Activated naive CD8-positive, alpha-beta T cell (primary cell): ENCODE data around the gene NFE2L3.

Source experiments
- H3K27ac Mint-ChIP-seq: one replicate; pipeline ENCODE4 v1.8.0; 2021; ENCODE audit warnings: mixed read lengths
- H3K27me3 Mint-ChIP-seq: one replicate; pipeline ENCODE4 v1.8.0; 2021; ENCODE audit warnings: mixed read lengths
- H3K36me3 Mint-ChIP-seq: one replicate; pipeline ENCODE4 v1.8.0; 2021; ENCODE audit warnings: mixed read lengths
- H3K4me1 Mint-ChIP-seq: one replicate; pipeline ENCODE4 v1.8.0; 2021; ENCODE audit warnings: low read depth, mixed read lengths
- H3K4me3 Mint-ChIP-seq: one replicate; pipeline ENCODE4 v1.8.0; 2021; ENCODE audit warnings: mild to moderate bottlenecking, mixed read lengths
- H3K9me3 Mint-ChIP-seq: one replicate; pipeline ENCODE4 v1.8.0; 2021; ENCODE audit warnings: low read depth, mixed read lengths

Gene NFE2L3

GRCh38 chr7:26185131-26185843, 33.3 kb downstream of the NFE2L3 start:
- H3K4me1 Mint-ChIP-seq, result peaks cover 82% of the 10 kb centered on the region
- H3K9me3 Mint-ChIP-seq, result no peaks in the 10 kb centered on the region
- no peaks in the 10 kb centered on the region for H3K27me3 Mint-ChIP-seq
- peak overlapping the region; percentile 8 for H3K4me3 Mint-ChIP-seq
- peak overlapping the region; percentile 82 for H3K27ac Mint-ChIP-seq
- peaks cover 35% of the 10 kb centered on the region for H3K36me3 Mint-ChIP-seq

- peaks cover 37% of the 10 kb centered on the region for H3K36me3 Mint-ChIP-seq
- peak overlapping the region; percentile 8 for H3K4me3 Mint-ChIP-seq
- peaks cover 82% of the 10 kb centered on the region for H3K4me1 Mint-ChIP-seq
- peak overlapping the region; percentile 82 for H3K27ac Mint-ChIP-seq
- no peaks in the 10 kb centered on the region for H3K27me3 Mint-ChIP-seq
- no peaks in the 10 kb centered on the region for H3K9me3 Mint-ChIP-seq
Measured at GRCh38 chr7:26185844-26186180, 33.8 kb downstream of the NFE2L3 start.

- H3K4me1 Mint-ChIP-seq, result peaks cover 83% of the 10 kb centered on the region
- no peaks in the 10 kb centered on the region for H3K9me3 Mint-ChIP-seq
- H3K36me3 Mint-ChIP-seq, result peaks cover 37% of the 10 kb centered on the region
- no peaks in the 10 kb centered on the region for H3K27me3 Mint-ChIP-seq
- peak overlapping the region; percentile 52 for H3K4me3 Mint-ChIP-seq
- H3K27ac Mint-ChIP-seq, result peak overlapping the region; percentile 85
Measured at GRCh38 chr7:26186364-26187311, 34.6 kb downstream of the NFE2L3 start.

- Mint-ChIP-seq H3K36me3 (peaks cover 40% of the 10 kb centered on the region), H3K27ac (peak overlapping the region; percentile 85), H3K4me1 (peaks cover 83% of the 10 kb centered on the region), H3K9me3 (no peaks in the 10 kb centered on the region), H3K27me3 (no peaks in the 10 kb centered on the region), H3K4me3 (peak overlapping the region; percentile 8)
Measured at GRCh38 chr7:26187380-26188205, 35.6 kb downstream of the NFE2L3 start.

GRCh38 chr7:26188206-26188956, 36.4 kb downstream of the NFE2L3 start:
- Mint-ChIP-seq H3K9me3 (no peaks in the 10 kb centered on the region), H3K4me3 (peak overlapping the region; percentile 39), H3K36me3 (peaks cover 40% of the 10 kb centered on the region), H3K27ac (peak overlapping the region; percentile 85), H3K27me3 (no peaks in the 10 kb centered on the region), H3K4me1 (peaks cover 88% of the 10 kb centered on the region)

GRCh38 chr7:26188957-26189541, 37.1 kb downstream of the NFE2L3 start:
- Mint-ChIP-seq H3K36me3 (peaks cover 42% of the 10 kb centered on the region), H3K4me1 (peaks cover 90% of the 10 kb centered on the region)

GRCh38 chr7:26189697-26190096, 37.7 kb downstream of the NFE2L3 start:
- Mint-ChIP-seq H3K4me3 (peak overlapping the region; percentile 31), H3K27ac (peak overlapping the region; percentile 88), H3K36me3 (peaks cover 41% of the 10 kb centered on the region), H3K27me3 (no peaks in the 10 kb centered on the region), H3K9me3 (no peaks in the 10 kb centered on the region), H3K4me1 (peaks cover 92% of the 10 kb centered on the region)

More at GRCh38 chr7:26188957-26189541, 37.1 kb downstream of the NFE2L3 start:
- Mint-ChIP-seq H3K27me3 (no peaks in the 10 kb centered on the region), H3K4me3 (peak overlapping the region; percentile 39), H3K27ac (peak overlapping the region; percentile 88), H3K9me3 (no peaks in the 10 kb centered on the region)

- H3K36me3 Mint-ChIP-seq, result peaks cover 40% of the 10 kb centered on the region
- H3K4me1 Mint-ChIP-seq, result peaks cover 91% of the 10 kb centered on the region
- H3K27ac Mint-ChIP-seq, result peak overlapping the region; percentile 75
- H3K4me3 Mint-ChIP-seq, result peak overlapping the region; percentile 52
- no peaks in the 10 kb centered on the region for H3K27me3 Mint-ChIP-seq
- H3K9me3 Mint-ChIP-seq, result no peaks in the 10 kb centered on the region
Measured at GRCh38 chr7:26190417-26190869, 38.4 kb downstream of the NFE2L3 start.

- Mint-ChIP-seq H3K27ac (peak overlapping the region; percentile 92), H3K4me3 (peak overlapping the region; percentile 99), H3K36me3 (peaks cover 43% of the 10 kb centered on the region), H3K4me1 (peaks cover 93% of the 10 kb centered on the region), H3K9me3 (no peaks in the 10 kb centered on the region), H3K27me3 (no peaks in the 10 kb centered on the region)
Measured at GRCh38 chr7:26191233-26191973, 39.4 kb downstream of the NFE2L3 start.

- H3K9me3 Mint-ChIP-seq, result no peaks in the 10 kb centered on the region
- peaks cover 93% of the 10 kb centered on the region for H3K4me1 Mint-ChIP-seq
- peak overlapping the region; percentile 92 for H3K27ac Mint-ChIP-seq
- peaks cover 46% of the 10 kb centered on the region for H3K36me3 Mint-ChIP-seq
- peak overlapping the region; percentile 99 for H3K4me3 Mint-ChIP-seq
- no peaks in the 10 kb centered on the region for H3K27me3 Mint-ChIP-seq
Measured at GRCh38 chr7:26191974-26192479, 40.0 kb downstream of the NFE2L3 start.

GRCh38 chr7:26192485-26193087, 40.6 kb downstream of the NFE2L3 start:
- Mint-ChIP-seq H3K9me3 (no peaks in the 10 kb centered on the region), H3K4me3 (peak overlapping the region; percentile 99), H3K27me3 (no peaks in the 10 kb centered on the region), H3K27ac (peak overlapping the region; percentile 92), H3K36me3 (peaks cover 49% of the 10 kb centered on the region), H3K4me1 (peaks cover 92% of the 10 kb centered on the region)

- Mint-ChIP-seq H3K9me3 (no peaks in the 10 kb centered on the region), H3K36me3 (peaks cover 52% of the 10 kb centered on the region), H3K27me3 (no peaks in the 10 kb centered on the region), H3K4me1 (peaks cover 83% of the 10 kb centered on the region), H3K27ac (peak overlapping the region; percentile 92), H3K4me3 (peak overlapping the region; percentile 99)
Measured at GRCh38 chr7:26193432-26194207, 41.6 kb downstream of the NFE2L3 start.
